Mesothelial cell of epicardium (in vitro differentiated cells): ENCODE measurements around the gene SPIRE2. TPM values are rescaled to one million over a fixed set of nuclear protein-coding genes. Genes with fewer than 3 reads are reported as not detected.

Experiments used
- DNase-seq, 2 experiments: peaks; one replicate each; pipeline ENCODE4 v3.0.0; 2021; ENCODE audit warnings: low spot score in 2 of 2; ENCODE audit not compliant: unreplicated experiment in 2 of 2
- H3K27ac Mint-ChIP-seq: 2 replicates; pipeline ENCODE4 v1.8.0; 2021; ENCODE audit warnings: mixed read lengths
- H3K27me3 Mint-ChIP-seq: 2 replicates; pipeline ENCODE4 v1.8.0; 2021; ENCODE audit warnings: low read depth, mixed read lengths
- H3K36me3 Mint-ChIP-seq: 2 replicates; pipeline ENCODE4 v1.8.0; 2021; ENCODE audit warnings: mixed read lengths
- H3K4me1 Mint-ChIP-seq: 2 replicates; pipeline ENCODE4 v1.8.0; 2021; ENCODE audit warnings: mixed read lengths
- H3K4me3 Mint-ChIP-seq: 2 replicates; pipeline ENCODE4 v1.8.0; 2021; ENCODE audit warnings: mild to moderate bottlenecking, moderate library complexity, mixed read lengths
- H3K9me3 Mint-ChIP-seq: 2 replicates; pipeline ENCODE4 v1.8.0; 2021; ENCODE audit warnings: mixed read lengths
- CTCF ChIP-seq: fragments of 200-600 bp; sonication (generic); IDR thresholded peaks from one replicate; pipeline ENCODE4 v1.5.0; 2021; ENCODE audit warnings: antibody characterized with exemption; ENCODE audit not compliant: unreplicated experiment
- total RNA-seq: library from RNA; stranded (reverse); gene quantifications from 3 replicates; pipeline ENCODE4 v1.2.1, GENCODE V29; 2021

SPIRE2 gene
- total RNA-seq, 1 donor from 2014 or later = 6.8 TPM

GRCh38 chr16:89855301-89855945 lies 27.1 kb downstream of the SPIRE2 start:
- no peaks in the 10 kb centered on the region for H3K27me3 Mint-ChIP-seq
- H3K4me3 Mint-ChIP-seq = no peak overlapping the region
- H3K9me3 Mint-ChIP-seq = no peaks in the 10 kb centered on the region
- H3K27ac Mint-ChIP-seq = no peak overlapping the region
- DNase-seq = no peak
- H3K4me1 Mint-ChIP-seq = no peaks in the 10 kb centered on the region
- no peaks in the 10 kb centered on the region for H3K36me3 Mint-ChIP-seq
- no peak for TF ChIP-seq CTCF

DNA sequence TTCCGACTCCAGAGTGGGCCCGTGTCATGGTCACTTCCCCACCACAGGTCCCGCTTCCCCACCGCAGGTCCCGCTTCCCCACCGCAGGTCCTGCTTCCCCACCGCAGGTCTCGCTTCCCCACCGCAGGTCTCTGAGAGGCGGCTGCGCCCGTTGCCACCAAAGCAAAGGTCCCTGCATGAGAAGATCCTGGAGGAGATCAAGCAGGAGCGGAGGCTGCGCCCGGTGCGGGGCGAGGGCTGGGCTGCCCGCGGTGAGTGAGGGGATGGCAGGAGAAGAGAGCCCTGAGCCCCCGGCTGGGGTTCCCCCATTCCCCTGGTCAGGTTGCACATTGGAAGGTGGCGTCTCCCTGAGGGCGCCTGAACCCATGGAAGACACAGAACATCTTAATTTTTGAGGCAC lies 27.7 kb downstream of the SPIRE2 start:
- H3K4me1 Mint-ChIP-seq = no peaks in the 10 kb centered on the region
- no peak overlapping the region for H3K27ac Mint-ChIP-seq
- no peaks in the 10 kb centered on the region for H3K9me3 Mint-ChIP-seq
- no peak overlapping the region for H3K4me3 Mint-ChIP-seq
- H3K27me3 Mint-ChIP-seq = no peaks in the 10 kb centered on the region
- no peaks in the 10 kb centered on the region for H3K36me3 Mint-ChIP-seq
- TF ChIP-seq CTCF = no peak
- no peak for DNase-seq

GRCh38 chr16:89858973-89859614 lies 30.8 kb downstream of the SPIRE2 start:
- H3K4me1 Mint-ChIP-seq = peaks cover 9% of the 10 kb centered on the region
- no peak overlapping the region for H3K27ac Mint-ChIP-seq
- DNase-seq = no peak
- TF ChIP-seq CTCF = no peak
- H3K4me3 Mint-ChIP-seq = no peak overlapping the region
- H3K9me3 Mint-ChIP-seq = no peaks in the 10 kb centered on the region
- no peaks in the 10 kb centered on the region for H3K27me3 Mint-ChIP-seq
- no peaks in the 10 kb centered on the region for H3K36me3 Mint-ChIP-seq

- no peaks in the 10 kb centered on the region for H3K27me3 Mint-ChIP-seq
- no peak for TF ChIP-seq CTCF
- no peak overlapping the region for H3K27ac Mint-ChIP-seq
- H3K9me3 Mint-ChIP-seq = no peaks in the 10 kb centered on the region
- DNase-seq = no peak
- no peaks in the 10 kb centered on the region for H3K36me3 Mint-ChIP-seq
- H3K4me1 Mint-ChIP-seq = peaks cover 14% of the 10 kb centered on the region
- no peak overlapping the region for H3K4me3 Mint-ChIP-seq
These were observed 31.3 kb downstream of the SPIRE2 start for GRCh38 chr16:89859615-89860007.

DNA sequence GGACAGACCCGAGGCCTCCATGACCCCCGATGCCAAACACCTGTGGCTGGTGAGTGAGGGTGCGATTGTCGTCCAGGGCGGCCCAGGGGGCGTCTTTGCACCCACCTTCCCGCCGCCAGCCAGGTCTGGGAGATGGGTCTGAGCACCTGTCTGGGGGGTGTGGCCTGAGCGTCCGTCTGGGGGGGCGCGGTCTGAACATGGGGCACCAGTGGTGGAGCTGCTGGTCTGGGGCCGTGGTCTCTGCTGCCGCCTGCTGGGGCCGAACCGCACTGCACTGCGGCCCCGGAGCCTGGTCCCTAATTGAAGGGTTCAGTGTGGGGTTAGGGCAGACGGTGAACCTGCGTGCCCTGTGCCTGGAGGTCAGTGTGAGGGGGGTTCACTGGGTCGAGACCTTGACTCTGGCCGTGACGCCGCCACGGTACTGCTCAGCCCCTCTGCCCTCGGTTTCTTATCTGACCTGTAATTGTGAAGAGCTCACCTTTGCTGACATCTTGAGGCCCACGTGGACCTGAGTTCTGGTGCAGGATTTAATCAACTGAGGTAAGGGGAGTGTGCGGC lies 32.6 kb downstream of the SPIRE2 start:
- H3K27me3 Mint-ChIP-seq = no peaks in the 10 kb centered on the region
- H3K4me3 Mint-ChIP-seq = no peak overlapping the region
- no peaks in the 10 kb centered on the region for H3K9me3 Mint-ChIP-seq
- H3K36me3 Mint-ChIP-seq = no peaks in the 10 kb centered on the region
- peak; percentile 94 for TF ChIP-seq CTCF
- peaks cover 16% of the 10 kb centered on the region for H3K4me1 Mint-ChIP-seq
- no peak overlapping the region for H3K27ac Mint-ChIP-seq
- DNase-seq = peak in 1 of 2 experiments; percentile 79
